ENCODE measurements around the gene GRIP2.

GRIP2 gene

DNA sequence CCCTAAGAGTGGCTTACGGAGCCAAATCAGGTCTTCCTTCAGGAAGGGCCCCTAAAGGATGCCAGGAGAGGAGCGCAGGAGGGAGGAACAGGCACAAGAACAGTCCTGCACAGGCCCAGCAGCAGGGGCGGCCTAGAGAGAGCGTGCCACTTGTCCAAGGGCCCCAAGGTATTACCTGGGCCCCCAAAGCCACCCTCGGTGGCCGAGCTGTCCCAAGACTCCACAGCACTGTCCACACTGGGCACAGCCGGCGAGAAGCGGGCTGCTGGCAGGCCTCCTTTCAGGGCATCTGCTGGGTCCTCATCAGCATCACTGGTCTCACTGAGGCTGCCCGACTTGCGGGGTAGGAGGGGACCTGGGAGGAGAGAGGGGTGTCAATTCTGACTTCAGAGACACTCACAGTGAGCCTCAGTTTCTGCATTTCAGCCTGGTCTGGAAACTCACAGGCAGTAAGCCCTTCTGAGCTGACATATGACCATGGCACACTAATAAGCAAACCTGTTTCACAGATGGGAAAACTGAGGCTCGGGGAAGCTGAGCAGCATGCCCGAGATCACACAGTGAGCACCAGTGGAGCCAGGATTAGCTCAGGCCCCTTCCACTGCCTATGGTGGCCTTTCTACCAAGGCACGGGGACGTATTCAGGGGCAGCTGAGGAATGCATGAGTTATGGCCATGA, 33.4 kb downstream of the GRIP2 start:
- no peaks in the 10 kb centered on the region for H3K27me3 ChIP-seq (ENCODE audit: control insufficient read depth, insufficient read depth, low read length)
- H3K4me1 ChIP-seq: peaks cover 2% of the 10 kb centered on the region
- H3K4me2 ChIP-seq (ENCODE audit: low read length): no peak overlapping the region
- no peaks in the 10 kb centered on the region for H3K79me2 ChIP-seq
- no peaks in the 10 kb centered on the region for H3K36me3 ChIP-seq (ENCODE audit: control insufficient read depth, insufficient read depth, low read length)
- no peak overlapping the region for H3K27ac ChIP-seq
- H3K4me3 ChIP-seq (ENCODE audit: low read depth, low read length): no peak overlapping the region
- H2AFZ ChIP-seq: no peak overlapping the region
- no peak for TF ChIP-seq CTCF (IDR thresholded peaks at IDR 0.05)
- H3K9ac ChIP-seq: no peak overlapping the region
- no peaks in the 10 kb centered on the region for H3K9me3 ChIP-seq (ENCODE audit: control insufficient read depth, low read length)

DNA sequence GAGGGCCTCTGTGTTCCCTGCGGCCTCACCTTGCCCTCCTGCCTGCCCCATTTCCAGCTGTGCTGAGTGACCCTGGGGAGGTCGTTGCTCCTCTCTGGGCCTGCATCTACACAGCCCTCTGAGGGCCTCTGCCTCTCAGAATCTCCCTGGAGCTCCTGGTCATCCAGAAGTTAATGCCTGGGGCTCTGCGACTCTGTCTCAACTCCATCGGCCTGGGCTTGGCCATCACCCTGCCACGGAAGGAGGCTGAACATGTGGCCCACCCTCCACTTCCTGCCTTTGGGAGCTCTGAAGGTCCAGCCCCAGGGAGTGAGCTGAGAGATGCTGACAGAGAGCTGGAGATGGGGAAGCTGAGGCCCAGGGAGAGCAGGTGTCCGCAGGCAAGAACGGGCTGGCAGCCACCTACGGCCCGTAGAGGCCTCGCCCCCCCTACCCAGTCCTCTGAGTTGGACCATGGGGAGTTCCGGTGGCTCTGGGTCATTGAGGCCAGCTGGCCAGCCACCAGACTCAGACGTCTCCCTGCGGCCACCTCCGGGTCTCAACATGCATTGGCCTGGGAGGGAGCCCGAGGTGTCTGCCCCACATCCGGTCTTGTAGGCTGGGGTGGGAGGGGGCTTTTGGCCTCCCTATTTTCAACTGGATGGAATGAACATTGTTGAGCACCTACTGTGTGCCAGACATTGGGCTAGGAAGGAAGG, 34.2 kb downstream of the GRIP2 start:
- no peak overlapping the region for H3K27ac ChIP-seq
- no peaks in the 10 kb centered on the region for H3K27me3 ChIP-seq (ENCODE audit: control insufficient read depth, insufficient read depth, low read length)
- no peaks in the 10 kb centered on the region for H3K79me2 ChIP-seq
- H3K4me3 ChIP-seq (ENCODE audit: low read depth, low read length): no peak overlapping the region
- H3K9ac ChIP-seq: no peak overlapping the region
- no peak overlapping the region for H2AFZ ChIP-seq
- no peaks in the 10 kb centered on the region for H3K36me3 ChIP-seq (ENCODE audit: control insufficient read depth, insufficient read depth, low read length)
- H3K4me2 ChIP-seq (ENCODE audit: low read length): no peak overlapping the region
- H3K9me3 ChIP-seq (ENCODE audit: control insufficient read depth, low read length): no peaks in the 10 kb centered on the region
- no peak for TF ChIP-seq CTCF (IDR thresholded peaks at IDR 0.05)
- peaks cover 2% of the 10 kb centered on the region for H3K4me1 ChIP-seq

DNA sequence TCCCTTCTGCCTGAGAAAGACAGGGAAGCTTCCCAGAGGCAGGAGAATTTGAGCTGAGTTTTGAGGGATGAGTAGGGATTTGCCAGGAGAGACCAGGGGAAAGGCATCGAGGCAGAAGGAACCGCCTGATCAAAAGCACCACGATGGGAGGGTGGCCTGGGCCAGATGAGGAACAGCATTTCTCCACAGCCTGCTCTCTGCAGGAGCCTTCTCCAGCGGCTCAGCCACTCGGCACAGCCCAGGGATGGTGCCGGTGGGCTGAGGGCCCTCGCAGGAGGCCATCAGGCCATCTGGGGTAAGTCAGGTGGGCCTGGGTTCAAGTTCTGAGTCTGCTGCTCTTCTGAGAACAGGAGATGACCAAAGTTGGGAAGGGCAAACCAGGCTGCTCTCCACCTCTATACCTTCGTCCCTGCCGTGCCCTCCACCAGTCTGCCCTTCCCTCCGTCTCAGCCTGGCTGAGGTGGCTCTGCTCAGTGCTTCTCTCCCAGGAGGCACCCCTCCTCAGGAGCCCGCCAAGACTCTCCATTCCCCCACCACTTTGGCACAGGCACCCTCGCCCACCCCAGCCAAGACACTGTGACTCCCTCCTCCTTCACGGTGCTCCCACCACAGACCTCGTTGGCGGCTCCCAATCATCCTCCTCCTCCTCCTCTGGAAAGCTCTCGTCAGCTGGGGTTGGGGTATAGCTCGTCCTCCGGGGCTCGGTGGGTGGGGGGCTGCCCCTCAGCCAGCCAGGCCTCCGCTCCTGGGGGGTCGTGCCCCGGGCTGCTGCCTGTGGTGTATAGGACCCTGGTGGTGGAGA, 34.9 kb downstream of the GRIP2 start:
- Histone ChIP-seq H3K4me1 (peaks cover 2% of the 10 kb centered on the region), H3K27me3 (ENCODE audit: control insufficient read depth, insufficient read depth, low read length) (no peaks in the 10 kb centered on the region), H3K4me2 (ENCODE audit: low read length) (no peak overlapping the region), H3K4me3 (ENCODE audit: low read depth, low read length) (no peak overlapping the region), H3K27ac (no peak overlapping the region), H3K79me2 (no peaks in the 10 kb centered on the region), H3K9ac (no peak overlapping the region), H3K36me3 (ENCODE audit: control insufficient read depth, insufficient read depth, low read length) (no peaks in the 10 kb centered on the region), H2AFZ (no peak overlapping the region), H3K9me3 (ENCODE audit: control insufficient read depth, low read length) (no peaks in the 10 kb centered on the region)
- TF ChIP-seq CTCF (IDR thresholded peaks at IDR 0.05): no peak

DNA sequence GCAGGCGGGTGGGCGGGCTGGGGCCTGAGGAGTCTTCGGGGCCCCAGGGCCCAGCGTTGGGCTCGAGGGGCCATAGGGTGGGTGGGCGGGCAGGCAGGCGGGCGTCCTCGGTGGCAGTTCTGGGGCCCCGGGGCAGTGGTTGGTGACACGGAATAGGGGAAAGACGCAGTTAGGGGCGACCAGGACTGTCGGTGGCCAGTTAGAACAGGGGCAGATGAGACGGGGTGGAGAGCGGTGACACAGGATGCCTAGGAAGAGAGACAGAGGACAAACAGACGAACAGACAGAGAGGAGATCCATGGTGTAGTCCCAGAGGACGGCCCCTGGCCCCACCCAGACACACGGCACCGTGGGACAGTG, 36.5 kb downstream of the GRIP2 start:
- H3K9me3 ChIP-seq (ENCODE audit: control insufficient read depth, low read length): no peaks in the 10 kb centered on the region
- H3K79me2 ChIP-seq: no peaks in the 10 kb centered on the region

More for the DNA sequence above, 36.5 kb downstream of the GRIP2 start:
- H3K4me2 ChIP-seq (ENCODE audit: low read length): no peak overlapping the region
- H3K9ac ChIP-seq: no peak overlapping the region
- no peak overlapping the region for H2AFZ ChIP-seq
- H3K27me3 ChIP-seq (ENCODE audit: control insufficient read depth, insufficient read depth, low read length): no peaks in the 10 kb centered on the region
- H3K27ac ChIP-seq: no peak overlapping the region
- TF ChIP-seq CTCF (IDR thresholded peaks at IDR 0.05): no peak
- H3K4me1 ChIP-seq: peaks cover 1% of the 10 kb centered on the region
- no peak overlapping the region for H3K4me3 ChIP-seq (ENCODE audit: low read depth, low read length)
- H3K36me3 ChIP-seq (ENCODE audit: control insufficient read depth, insufficient read depth, low read length): no peaks in the 10 kb centered on the region
